Astrocyte of the cerebellum (primary cell): ENCODE data around the gene ADGRG3.

Experiments used
- DNase-seq: peaks from one replicate; pipeline ENCODE4 v3.0.0-alpha.2; 2011; ENCODE audit warnings: low read depth
- H3K4me3 ChIP-seq: 2 replicates; pipeline ENCODE4 v1.5.1; 2011; ENCODE audit warnings: mild to moderate bottlenecking, low read depth, low read length, moderate library complexity
- CTCF ChIP-seq: IDR thresholded peaks from 2 replicates; pipeline ENCODE4 v1.5.1; 2012; ENCODE audit warnings: low read length, low read depth, moderate library complexity, mild to moderate bottlenecking; ENCODE audit errors: missing control alignments
- in situ Hi-C: cut with HindIII; loops from 2 replicates; pipeline ENCODE4 v1.10.0; 2017; ENCODE audit warnings: low sequenced_read_pairs

Gene ADGRG3

GRCh38 chr16:57721356-57722209, 53.5 kb downstream of the ADGRG3 start:
- no peak for TF ChIP-seq CTCF
- in situ Hi-C loops: no loop called here
- DNase-seq: no peak
- no peak overlapping the region for H3K4me3 ChIP-seq

- TF ChIP-seq CTCF: no peak
- H3K4me3 ChIP-seq: no peak overlapping the region
- no peak for DNase-seq
- in situ Hi-C loops: no loop called here
These were observed 54.0 kb downstream of the ADGRG3 start for GRCh38 chr16:57722210-57722499.

- in situ Hi-C loops: no loop called here
- DNase-seq: no peak
- H3K4me3 ChIP-seq: no peak overlapping the region
- no peak for TF ChIP-seq CTCF
These were observed 54.5 kb downstream of the ADGRG3 start for GRCh38 chr16:57722651-57723050.

- peak; percentile 15 for TF ChIP-seq CTCF
- no peak for DNase-seq
These were observed 55.1 kb downstream of the ADGRG3 start for GRCh38 chr16:57723170-57723569.

GRCh38 chr16:57724531-57724930, 56.4 kb downstream of the ADGRG3 start:
- no peak for TF ChIP-seq CTCF
- no peak overlapping the region for H3K4me3 ChIP-seq
- in situ Hi-C loops: no loop called here
- no peak for DNase-seq

More at GRCh38 chr16:57723170-57723569, 55.1 kb downstream of the ADGRG3 start:
- H3K4me3 ChIP-seq: no peak overlapping the region
- in situ Hi-C loops: no loop called here

- in situ Hi-C loops: no loop called here
- no peak for DNase-seq
- TF ChIP-seq CTCF: no peak
- no peak overlapping the region for H3K4me3 ChIP-seq
These were observed 57.0 kb downstream of the ADGRG3 start for GRCh38 chr16:57725151-57725550.
